ENCODE results near the gene CYBB.

DNA sequence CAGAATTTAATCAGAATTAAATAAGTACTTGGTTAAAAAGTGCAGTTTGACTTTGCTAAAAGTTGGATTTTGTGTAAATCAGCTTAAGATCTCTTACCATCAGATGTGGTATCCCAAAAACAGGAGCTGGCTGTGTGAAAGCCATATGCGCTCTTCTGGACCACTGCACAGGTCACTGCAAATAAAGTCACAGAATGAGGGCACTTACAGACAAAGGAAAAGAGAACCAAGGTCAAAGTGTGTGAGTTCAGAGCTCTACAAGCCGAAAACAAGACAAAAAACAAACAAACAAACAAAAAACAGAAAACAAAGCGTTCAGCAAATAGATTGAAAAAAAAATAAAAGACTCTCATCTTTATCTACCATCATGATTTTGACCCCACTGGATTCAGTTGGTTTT is 61.1 kb downstream of the CYBB start:
- no peak for TF ChIP-seq SUZ12 (IDR thresholded peaks at IDR 0.05; ENCODE audit: extremely low read depth, insufficient read depth, insufficient read length)
- no peak for TF ChIP-seq ZNF274 (IDR thresholded peaks at IDR 0.05; ENCODE audit: low read depth, low read length)
- TF ChIP-seq YY1 (IDR thresholded peaks at IDR 0.05; ENCODE audit: insufficient read depth, insufficient read length), result no peak
